Cardiac fibroblast (primary cell): ENCODE data around the gene RNF121.

ENCODE experiments used
- DNase-seq, 2 donors: peaks; one replicate each; pipeline versions ENCODE4 v3.0.0 to v3.0.0-alpha.2; 2010; ENCODE audit warnings: low read depth in 2 of 2
- H3K4me3 ChIP-seq, 2 donors: replicated peaks in 1 of 2; 1 replicate in 1 of 2; 2 replicates in 1 of 2; pipeline ENCODE4 v1.5.1; 2011; ENCODE audit warnings: low read depth in 2 of 2, low read length in 2 of 2, mild to moderate bottlenecking in 2 of 2, moderate library complexity in 1 of 2
- TF ChIP-seq, protein P1 (sequence below): IDR thresholded peaks from one replicate; pipeline ENCODE4 v1.5.1; 2011; ENCODE audit warnings: low read depth, mild to moderate bottlenecking, low read length, inconsistent platforms

Gene RNF121

GRCh38 chr11:71977743-71978418, 49.0 kb downstream of the RNF121 start:
- DNase-seq, result peak; percentile 68 to 69
- no peak overlapping the region for H3K4me3 ChIP-seq
- TF ChIP-seq, protein P1, sequence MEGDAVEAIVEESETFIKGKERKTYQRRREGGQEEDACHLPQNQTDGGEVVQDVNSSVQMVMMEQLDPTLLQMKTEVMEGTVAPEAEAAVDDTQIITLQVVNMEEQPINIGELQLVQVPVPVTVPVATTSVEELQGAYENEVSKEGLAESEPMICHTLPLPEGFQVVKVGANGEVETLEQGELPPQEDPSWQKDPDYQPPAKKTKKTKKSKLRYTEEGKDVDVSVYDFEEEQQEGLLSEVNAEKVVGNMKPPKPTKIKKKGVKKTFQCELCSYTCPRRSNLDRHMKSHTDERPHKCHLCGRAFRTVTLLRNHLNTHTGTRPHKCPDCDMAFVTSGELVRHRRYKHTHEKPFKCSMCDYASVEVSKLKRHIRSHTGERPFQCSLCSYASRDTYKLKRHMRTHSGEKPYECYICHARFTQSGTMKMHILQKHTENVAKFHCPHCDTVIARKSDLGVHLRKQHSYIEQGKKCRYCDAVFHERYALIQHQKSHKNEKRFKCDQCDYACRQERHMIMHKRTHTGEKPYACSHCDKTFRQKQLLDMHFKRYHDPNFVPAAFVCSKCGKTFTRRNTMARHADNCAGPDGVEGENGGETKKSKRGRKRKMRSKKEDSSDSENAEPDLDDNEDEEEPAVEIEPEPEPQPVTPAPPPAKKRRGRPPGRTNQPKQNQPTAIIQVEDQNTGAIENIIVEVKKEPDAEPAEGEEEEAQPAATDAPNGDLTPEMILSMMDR, result peak; percentile 71

- DNase-seq, result no peak
- TF ChIP-seq, protein P1, result no peak
Measured at GRCh38 chr11:71979094-71979493, 50.2 kb downstream of the RNF121 start.

DNA sequence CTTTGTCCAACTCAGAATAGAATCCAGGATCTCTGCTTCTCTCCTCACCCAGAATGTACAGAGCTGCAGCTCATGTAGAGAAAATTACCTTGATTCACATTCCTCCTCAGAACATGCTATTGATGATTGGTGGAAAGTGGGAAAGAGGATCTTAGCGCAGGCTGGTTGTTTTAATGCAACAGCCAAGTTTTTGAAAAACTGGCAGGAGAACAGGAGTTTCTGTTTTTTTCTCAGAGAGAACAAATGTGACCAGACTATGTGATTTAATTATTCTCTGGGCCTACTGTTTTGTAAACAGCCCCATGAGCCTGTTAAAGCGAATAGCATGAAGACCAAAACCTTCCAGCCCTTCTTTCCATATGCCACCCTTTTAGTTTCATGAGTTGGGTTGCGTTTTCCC, 50.8 kb downstream of the RNF121 start:
- DNase-seq, result no peak
- H3K4me3 ChIP-seq, result no peak overlapping the region
- TF ChIP-seq, protein P1, result no peak

More at GRCh38 chr11:71979094-71979493, 50.2 kb downstream of the RNF121 start:
- no peak overlapping the region for H3K4me3 ChIP-seq

GRCh38 chr11:71986131-71986530, 57.3 kb downstream of the RNF121 start:
- H3K4me3 ChIP-seq, result no peak overlapping the region
- no peak for DNase-seq
- TF ChIP-seq, protein P1, result no peak

DNA sequence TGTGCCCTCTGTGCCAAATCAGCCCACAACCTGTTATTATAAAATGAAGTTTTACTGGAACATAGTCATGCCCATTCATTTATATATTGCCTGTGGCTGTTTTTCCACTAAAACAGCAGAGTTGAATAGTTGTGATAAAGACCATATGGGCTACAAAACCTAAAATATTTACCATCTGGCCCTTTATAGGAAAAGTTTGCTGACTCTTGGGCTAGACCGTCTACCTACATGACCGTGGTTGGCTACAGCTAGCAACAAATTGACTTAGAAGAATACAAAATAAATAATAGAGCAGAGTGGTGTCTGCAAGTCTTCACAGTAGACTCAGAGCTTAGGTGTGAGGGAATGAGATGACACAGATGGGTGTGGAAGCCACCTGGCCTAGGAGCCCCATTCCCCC, 58.7 kb downstream of the RNF121 start:
- TF ChIP-seq, protein P1, result no peak
- DNase-seq, result no peak
- H3K4me3 ChIP-seq, result no peak overlapping the region

- TF ChIP-seq, protein P1, result no peak
- peak; percentile 60 to 86 for DNase-seq
- H3K4me3 ChIP-seq, result no peak overlapping the region
Measured at GRCh38 chr11:71988050-71988449, 59.2 kb downstream of the RNF121 start.

GRCh38 chr11:71990701-71991100, 61.9 kb downstream of the RNF121 start:
- TF ChIP-seq, protein P1, result no peak
- H3K4me3 ChIP-seq, result no peak overlapping the region
- DNase-seq, result no peak
